Glomerular endothelial cell (primary cell): ENCODE measurements around the gene FGF21. TPM values are rescaled to one million over a fixed set of nuclear protein-coding genes. Genes with fewer than 3 reads are reported as not detected.
"Not testable (repeated sequence)": the region's sequence is repeated elsewhere in the genome, so short reads cannot be mapped to it uniquely, and the experiment has no call there.

Experiments
- DNase-seq: peaks from one replicate; pipeline ENCODE4 v3.0.0-alpha.2; 2011; ENCODE audit warnings: low read depth, low spot score; ENCODE audit errors: extremely low read depth
- total RNA-seq: library from RNA; depleted of rRNA; stranded (reverse); fragments of >200 nt; gene quantifications from 2 replicates; pipeline ENCODE4 v1.2.3, GENCODE V29; 2015

The FGF21 gene
- total RNA-seq, 1 donor from 2014 or later, result not detected

DNA sequence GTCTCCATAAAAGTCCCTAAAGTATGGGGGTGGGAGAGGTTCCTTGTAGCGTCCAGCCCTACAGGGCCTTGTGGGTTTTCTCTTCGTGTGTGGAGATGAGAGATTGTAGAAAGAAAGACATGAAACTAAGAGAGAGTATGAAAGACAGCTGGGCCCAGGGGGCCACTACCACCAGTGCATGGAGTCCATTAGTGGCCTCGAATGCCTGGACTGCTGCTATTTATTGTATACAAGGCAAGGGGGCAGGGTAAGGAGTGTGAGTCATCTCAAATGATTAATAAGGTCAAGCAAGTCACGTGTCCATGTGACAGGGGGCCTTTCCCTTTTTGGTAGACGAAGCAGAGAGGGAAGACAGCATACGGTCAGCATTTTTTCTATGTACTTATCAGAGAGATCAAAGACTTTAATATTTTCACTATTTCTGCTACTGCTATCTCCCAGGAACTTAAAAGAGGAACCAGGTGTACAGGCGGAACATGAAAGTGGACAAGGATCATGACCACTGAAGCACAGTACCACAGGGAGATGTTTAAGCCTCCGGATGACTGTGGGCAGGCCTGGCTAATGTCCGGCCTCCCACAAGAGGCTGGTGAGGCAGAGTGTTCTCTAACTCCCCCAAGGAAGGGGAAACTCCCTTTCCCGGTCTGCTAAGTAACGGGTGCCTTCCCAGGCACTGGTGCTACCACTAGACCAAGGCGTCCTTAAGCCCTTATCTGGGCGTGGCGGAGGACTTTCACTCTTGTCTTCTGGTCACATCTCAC, 25.5 kb downstream of the FGF21 start:
- no peak for DNase-seq

DNA sequence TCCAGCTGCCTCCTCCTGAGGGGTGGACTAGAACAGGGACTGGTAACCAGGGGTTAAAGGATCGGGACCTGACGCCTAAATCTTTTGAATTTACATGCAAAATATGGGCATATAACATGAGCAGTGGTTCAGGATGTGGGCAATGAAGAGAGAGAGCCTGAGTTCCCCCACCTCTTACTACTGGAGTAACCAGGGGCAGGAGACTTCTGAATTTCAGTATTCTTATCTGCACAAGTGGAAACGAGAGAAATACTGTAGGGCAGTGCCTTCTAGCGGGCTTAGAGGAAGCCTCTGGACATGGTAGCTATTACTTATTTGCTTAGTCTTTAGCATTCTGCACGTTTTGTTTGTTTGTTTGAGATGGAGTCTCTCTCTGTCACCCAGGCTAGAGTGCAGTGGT, 29.2 kb downstream of the FGF21 start:
- DNase-seq, result no peak

DNA sequence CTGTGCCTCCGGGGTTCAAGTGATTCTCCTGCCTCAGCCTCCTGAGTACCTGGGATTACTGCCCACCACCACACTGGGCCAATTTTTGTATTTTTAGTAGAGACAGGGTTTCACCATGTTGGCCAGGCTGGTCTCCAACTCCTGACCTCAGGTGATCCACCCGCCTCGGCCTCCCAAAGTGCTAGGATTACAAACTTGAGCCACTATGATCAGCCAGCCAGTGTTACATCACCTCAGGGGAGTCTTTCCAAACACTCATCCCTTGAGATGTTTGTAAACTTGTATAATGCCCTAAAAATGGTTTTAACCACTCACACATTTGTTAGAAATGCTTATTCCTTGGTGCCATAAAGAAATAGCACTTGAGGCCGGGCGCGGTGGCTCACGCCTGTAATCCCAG, 31.1 kb downstream of the FGF21 start:
- not testable (repeated sequence) for DNase-seq

DNA sequence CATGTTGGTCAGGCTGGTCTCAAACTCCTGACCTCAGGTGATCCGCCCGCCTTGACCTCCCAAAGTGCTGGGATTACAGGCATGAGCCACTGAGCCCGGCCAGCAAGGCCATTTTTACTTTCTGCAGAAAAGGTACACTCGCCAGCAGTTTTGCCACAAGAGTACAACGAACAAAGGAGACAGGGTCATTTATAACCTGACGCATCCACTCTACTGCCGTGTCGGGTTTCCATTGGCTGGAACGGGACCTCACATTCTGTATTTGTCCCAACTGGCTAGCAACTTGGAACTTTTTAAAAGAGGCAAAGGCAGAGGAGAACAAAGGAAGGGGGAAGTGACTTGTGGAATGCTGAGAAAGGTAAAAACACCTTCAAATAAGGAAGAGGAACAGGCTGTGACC, 32.0 kb downstream of the FGF21 start:
- not testable (repeated sequence) for DNase-seq

DNA sequence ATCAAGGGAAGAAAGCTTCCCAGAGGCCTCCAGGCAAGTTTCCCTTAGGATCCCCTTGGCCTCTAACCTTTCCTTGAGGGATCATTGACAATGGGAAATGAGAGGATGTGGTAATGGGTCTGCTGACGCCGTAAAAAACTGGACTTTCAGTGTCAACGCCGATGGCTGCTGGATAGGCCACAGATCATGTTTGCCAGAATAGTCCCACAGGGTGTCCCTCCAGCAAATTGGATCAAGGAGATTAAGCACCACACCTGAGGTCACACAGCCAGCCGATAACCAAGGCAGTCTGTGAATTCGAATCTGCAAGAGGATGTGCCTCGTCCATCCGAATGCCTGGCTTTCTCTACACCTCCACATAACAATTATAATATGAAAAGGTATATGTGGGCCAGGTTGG, 37.9 kb downstream of the FGF21 start:
- no peak for DNase-seq

DNA sequence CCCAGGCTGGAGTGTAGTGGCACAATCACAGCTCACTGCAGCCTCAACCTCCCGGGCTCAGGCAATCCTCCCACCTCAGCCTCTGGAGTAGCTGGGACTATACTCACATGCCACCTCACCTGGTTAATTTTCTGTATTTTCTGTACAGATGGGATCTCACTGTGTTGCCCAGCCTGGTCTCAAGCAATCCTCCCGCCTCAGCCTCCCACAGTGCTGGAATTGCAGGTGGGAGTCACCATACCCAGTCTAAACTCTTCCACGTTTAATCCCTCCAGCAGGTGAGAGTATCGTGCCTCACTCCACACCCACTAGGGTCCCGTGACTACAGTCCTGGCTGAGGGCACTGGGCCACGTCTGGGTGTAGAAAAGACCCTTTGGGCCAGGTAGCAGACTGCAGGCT, 39.0 kb downstream of the FGF21 start:
- no peak for DNase-seq

DNA sequence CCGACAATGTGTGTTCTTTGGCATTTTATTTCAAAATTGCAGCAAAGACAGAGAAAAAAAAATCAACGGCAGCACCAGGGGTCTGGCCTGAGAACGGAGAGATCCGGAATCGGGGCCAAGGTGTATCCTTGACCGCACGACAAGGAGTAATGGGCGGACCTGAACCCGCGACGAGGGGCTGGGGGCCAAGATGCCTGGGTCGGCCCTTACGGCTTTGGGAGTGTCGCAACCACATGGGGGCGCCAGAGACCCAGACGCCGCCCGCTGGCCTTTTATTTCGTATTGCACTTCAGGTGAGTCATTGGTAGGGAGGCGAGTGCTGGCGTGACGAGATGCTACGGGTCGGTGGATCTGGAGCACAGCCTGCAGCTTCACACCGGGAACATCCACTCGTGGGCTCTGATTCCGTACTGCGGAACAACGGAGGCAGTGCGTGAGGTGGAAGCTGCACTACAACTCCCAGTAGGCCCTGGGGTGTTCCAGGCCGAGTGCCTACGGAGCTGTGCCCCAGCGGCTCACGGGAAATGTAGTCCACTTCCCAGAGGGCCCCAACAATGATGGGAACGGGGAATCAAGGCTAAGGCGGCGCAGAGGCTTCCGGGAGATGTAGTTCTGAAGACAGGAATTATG, 39.8 kb downstream of the FGF21 start:
- peak; percentile 69 for DNase-seq

DNA sequence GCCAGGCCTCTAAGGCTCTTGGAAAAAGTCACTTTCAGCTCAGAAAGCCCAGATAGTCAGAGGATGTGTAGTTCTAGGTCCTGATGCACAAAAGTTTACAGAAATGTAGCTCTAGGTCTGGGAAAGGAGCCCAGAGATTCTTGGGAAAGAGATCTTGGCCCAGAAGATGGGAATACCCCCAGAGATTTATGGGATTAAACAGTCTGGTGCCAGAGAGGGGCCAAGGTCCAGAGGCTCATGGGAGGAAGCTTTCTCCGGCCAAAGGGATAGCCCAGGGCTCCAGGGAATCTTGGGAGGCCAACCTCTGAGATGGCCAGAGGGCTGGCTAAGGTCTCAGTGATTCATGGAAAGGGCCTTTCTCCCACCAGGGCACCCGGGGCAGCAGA, 40.4 kb downstream of the FGF21 start:
- DNase-seq, result no peak

DNA sequence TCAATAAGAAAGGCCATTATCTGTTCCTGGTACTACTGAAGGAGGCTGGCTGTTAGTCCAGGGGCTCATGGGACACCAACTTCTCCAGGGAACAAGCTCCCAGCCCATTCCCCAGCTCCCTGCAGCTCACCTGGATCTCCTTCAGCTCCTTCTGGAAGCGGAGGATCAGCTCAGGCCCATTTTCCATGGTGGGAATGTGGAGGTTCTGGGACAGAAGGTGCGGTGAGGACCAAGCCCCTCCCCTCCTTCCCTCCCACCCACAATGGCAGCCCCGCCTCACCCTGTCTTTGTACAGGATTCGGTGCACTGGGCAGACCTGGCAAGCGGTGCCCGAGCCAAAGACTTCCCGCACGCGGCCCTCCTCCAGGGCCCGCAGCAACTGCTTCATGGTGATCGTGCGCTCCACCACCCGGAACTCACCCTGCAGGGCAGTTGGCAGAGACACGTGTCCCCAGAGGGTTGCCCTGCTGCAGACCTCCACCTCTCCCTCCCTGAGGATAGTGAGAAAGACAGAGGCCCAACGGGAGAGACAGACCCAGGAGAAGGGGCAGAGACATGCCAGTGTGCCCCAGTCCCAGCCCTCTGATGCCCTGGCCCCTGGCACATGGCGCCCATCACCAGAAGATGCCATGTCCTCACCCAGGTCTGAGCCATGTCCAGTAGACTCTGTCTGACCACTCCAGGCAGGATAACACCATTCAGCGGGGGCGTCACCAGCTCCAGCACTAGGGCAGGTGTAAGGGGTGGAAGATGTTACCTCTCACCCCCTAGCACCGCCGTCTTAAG, 41.2 kb downstream of the FGF21 start:
- DNase-seq, result no peak

DNA sequence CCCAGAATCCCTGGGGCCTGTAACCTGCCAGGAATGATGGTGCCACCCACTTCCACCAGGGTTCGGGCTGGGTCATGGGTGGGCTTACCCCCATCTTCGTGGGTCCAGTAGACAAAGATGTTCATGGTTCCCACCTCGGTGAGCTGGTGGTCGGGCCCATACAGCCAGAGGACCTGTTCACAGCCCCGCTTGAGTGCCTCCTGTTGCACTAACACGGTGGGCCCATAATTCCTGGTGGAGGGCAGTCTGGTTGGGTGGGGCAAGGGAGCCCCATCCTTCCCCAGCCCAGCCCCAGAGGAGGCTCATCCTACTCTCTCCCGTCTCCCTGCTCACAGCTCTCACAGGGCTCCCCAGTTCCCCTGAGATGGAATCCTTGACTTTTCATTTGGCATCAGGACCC, 41.8 kb downstream of the FGF21 start:
- DNase-seq, result no peak

DNA sequence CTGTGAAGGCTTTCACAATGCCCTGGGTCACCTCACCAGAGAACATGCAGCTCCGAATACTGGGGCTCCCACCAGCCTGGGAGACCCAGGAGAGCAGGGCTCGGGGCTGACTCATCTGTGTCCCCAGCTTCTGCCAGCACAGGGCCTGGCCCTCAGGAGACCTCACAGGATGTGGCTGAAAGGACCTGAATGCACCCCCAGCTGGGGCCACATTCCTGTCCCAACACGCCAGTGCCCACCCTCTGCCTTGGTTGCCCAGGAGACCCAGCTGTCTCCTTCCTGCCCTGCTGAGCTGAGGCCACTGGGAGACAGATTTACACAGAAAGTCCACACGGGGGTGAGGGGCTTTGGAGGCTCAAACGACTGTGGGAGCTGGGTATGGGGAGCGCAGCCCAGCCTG, 43.6 kb downstream of the FGF21 start:
- no peak for DNase-seq

DNA sequence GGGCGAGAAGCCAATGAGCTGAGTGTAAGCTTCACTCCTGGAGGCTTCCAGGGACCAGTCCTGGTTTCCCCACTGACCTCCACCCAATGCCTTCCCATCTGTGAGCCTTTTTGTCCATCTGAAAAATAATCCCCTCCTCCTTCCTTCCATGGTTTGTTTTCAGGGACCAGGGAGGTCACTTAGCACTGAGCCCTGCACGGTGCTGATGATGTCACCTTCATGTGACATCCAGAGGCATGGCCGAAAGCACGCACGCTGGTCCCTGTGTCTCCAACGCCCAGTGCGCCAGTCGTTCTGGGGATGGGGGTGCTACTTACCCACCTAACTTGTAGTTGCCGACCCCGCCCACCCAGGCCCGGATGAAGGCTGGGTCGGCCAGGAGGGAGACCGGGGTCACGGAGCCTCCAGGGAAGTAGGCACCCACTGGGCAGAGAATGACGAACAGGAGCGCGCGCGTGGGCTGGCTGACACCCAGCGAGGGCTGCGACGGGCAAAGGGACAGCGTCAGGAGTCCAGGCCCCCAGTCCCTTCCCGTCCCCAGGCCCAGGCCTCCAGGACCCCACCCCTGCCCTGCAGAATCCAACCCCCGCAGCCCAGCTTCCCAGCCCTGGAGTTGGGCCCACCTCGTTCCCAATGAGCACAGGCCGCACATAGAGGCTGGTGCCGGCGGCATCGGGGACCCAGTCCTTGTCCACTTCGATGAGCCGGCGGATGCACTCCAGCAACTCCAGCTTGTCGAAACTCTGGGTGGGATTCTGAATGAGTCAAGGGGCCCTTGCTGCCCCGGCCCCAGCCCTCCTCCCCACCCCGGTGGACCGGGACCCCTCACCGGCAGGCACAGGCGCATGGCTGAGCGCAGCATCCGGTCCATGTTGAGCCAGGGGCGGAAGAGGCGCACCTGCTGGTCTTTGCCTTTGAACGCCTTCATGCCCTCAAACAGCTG, 44.3 kb downstream of the FGF21 start:
- DNase-seq, result no peak

DNA sequence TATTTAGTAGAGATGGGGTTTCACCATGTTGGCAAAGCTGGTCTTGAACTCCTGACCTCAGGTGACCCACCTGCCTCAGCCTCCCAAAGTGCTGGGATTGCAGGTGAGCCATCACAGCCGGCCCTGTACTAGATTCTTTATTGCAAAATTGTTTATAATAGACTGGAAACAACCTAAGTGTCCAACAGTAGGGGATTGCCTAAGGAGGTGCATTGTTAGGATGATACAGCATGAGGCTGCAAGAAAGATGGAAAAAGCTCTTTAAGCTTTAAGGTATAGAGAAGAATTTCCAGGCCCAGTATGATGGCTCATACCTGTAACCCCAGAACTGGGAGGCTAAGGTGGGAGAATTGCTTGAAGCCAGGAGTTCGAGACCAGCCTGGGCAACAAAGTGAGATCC, 47.3 kb downstream of the FGF21 start:
- DNase-seq, result no peak

DNA sequence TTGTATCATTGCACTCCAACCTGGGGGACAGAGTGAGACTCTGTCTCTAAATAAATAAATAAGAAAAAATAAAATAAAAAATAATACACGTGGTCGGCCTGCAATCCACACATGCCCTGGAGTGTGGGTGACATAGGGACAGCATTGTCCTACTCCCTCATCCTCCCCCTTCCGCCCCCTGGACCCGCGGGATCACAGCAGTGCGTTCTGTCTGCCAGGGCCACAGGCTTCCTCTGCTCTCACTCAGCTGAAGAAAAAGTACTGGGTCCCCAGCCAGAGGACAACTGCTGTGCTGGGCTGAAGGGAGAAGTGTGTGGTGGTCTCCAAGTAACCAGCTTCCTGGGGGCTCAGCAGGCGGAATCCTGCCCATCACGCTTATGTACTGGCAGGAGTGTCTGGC, 49.2 kb downstream of the FGF21 start:
- DNase-seq, result no peak

DNA sequence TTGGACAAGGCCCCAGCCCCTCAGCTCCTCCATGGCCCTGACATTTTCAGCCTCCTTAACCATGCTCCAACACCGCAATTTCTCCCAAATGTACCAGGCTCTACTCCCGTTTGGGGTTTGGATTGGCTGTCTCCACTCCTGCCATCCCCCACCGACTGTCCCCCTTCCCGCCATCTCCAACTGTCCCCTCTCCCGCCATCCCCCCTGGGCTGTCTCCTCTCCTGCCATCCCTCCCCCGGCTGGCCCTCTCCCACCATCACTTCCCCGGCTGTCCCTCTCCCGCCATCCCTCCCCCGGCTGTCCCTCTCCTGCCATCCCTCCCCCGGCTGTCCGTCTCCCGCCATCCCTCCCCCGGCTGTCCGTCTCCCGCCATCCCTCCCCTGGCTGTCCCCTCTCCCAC, 50.1 kb downstream of the FGF21 start:
- no peak for DNase-seq

DNA sequence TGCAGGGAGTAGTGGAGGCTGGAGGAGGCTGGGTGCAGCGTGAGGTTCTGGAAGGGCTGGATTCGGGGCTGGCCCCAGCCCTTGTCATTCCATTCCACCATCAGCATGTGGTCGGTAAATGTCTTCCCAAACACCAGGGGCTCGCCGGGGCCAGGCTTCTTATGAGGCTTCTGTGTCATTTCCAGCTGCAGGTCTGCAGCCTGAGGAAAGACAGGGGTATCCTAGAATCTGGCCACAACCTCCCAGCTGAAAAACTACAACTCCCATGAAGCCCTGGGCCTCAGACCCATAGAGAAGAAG, 51.1 kb downstream of the FGF21 start:
- no peak for DNase-seq

DNA sequence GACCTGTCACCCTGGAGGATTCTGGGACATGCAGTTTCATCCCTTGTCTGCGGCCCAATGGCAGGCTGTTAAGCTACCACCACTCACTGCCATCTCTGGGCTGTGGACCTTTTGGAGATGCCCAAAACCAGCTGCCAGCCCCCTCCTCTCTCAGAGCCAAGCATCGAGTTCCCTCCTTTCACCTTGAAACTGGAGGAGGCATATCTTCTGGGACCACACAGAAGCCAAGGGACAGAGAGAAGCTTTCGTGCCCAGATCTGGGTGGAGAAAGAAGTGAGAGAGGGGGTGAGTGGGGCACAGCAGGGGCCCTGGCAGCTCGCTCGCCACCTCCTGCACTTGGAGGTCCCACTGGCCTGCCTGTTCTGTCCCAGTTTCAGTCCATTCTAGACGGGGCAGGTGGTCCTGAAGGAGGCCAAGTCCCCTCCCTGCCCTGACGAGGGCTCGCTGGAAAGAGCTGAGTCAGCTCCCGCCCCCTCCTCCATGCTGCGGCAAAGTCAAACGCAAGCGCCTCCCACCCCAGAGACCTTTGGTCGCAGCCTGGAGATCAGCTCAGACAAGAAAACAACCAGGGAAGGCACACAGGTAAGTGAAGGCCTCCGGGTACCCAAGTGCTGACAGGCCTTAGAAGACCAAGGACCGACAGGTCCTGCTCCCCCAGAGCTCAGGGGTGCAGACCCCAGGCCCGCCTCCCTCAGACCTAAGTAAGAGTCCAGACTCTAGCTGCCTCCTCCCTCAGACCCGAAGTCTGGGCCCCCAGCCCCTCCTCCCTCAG, 51.7 kb downstream of the FGF21 start:
- DNase-seq, result no peak

DNA sequence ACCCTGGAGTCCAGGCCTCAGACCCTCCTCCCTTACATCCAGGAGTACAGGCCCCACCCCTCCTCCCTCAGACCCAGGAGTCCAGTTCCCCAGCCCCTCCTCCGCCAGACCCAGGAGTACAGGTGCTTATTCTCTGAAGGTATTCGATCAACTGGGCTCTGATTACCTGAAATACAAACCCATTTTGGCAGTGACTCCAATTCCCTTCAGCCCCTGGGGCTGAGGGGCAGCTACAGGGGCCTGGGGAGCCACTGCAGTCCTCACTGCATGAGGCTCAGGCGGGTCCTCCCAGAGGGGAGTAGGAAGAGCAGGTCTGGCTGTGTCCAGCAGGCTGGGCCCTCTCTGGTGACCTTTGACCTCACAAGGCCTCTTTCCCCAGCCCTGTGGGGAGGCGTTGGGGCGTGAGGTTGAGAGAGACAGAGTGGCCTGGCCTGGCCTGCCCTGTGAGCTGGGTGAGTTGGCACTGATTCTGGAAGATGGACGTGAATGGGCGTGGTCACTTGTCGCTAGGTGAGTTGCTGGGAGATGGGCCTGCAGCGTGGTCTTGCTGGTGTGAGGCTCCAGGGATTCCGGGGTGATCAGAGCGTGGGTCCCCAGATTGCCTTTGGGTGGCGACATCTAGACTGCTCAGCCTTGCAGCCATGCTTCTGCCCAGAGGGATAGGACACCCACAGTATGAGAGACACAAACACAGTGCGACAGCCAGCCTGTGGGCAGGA, 52.4 kb downstream of the FGF21 start:
- DNase-seq, result no peak
